K562 (cell line): ENCODE measurements around the gene IDH1. TPM values are rescaled to one million over a fixed set of nuclear protein-coding genes. Genes with fewer than 3 reads are reported as not detected.

Source experiments
- DMBX1 ChIP-seq: fragments of 250-450 bp; sonication (Bioruptor Pico); IDR thresholded peaks from 2 replicates; pipeline ENCODE4 v1.8.0; 2022; ENCODE audit warnings: inconsistent platforms, mild to moderate bottlenecking, moderate library complexity, borderline replicate concordance
- FOXP1 ChIP-seq: sonication (generic); formaldehyde crosslinking; IDR thresholded peaks from 2 replicates; pipeline ENCODE4 v1.8.0; 2022; ENCODE audit warnings: mild to moderate bottlenecking, missing genetic modification reagents
- HDAC2 ChIP-seq: fragments of 450-650 bp; IDR thresholded peaks from 2 replicates; pipeline ENCODE4 v1.6.1; 2016; ENCODE audit warnings: mild to moderate bottlenecking
- NCOR1 ChIP-seq: fragments of 450-650 bp; IDR thresholded peaks from 2 replicates; pipeline ENCODE4 v1.6.1; 2016; ENCODE audit warnings: mild to moderate bottlenecking, moderate library complexity
- NFYB ChIP-seq: IDR thresholded peaks from 2 replicates; pipeline ENCODE4 v1.6.1; 2011; ENCODE audit warnings: mild to moderate bottlenecking, moderate library complexity; ENCODE audit not compliant: insufficient read length; ENCODE audit errors: extremely low read depth
- POLR2AphosphoS5 ChIP-seq: IDR thresholded peaks from 2 replicates; pipeline ENCODE4 v1.6.1; 2011; ENCODE audit warnings: mild to moderate bottlenecking, low read depth, low read length, moderate library complexity; ENCODE audit not compliant: control insufficient read depth, insufficient read depth
- SMAD4 ChIP-seq: fragments of 250-450 bp; sonication (Bioruptor Pico); conservative IDR thresholded peaks from 2 replicates; pipeline ENCODE4 v1.8.0; 2021; ENCODE audit warnings: inconsistent platforms, mild to moderate bottlenecking, moderate library complexity
- TAF9B ChIP-seq: fragments of 450-650 bp; IDR thresholded peaks from 2 replicates; pipeline ENCODE4 v1.6.1; 2018; ENCODE audit warnings: mild to moderate bottlenecking; ENCODE audit not compliant: partially characterized antibody
- TEAD1 ChIP-seq, 2 experiments: fragments of 450-650 bp in 1 of 2; sonication (generic) in 1 of 2; formaldehyde crosslinking; IDR thresholded peaks; 2 replicates each; pipeline versions ENCODE4 v1.4.0 to v1.8.0; 2020 to 2022; ENCODE audit warnings: mild to moderate bottlenecking in 2 of 2, missing genetic modification reagents in 1 of 2
- USF1 ChIP-seq: sonication (generic); formaldehyde crosslinking; IDR thresholded peaks from 2 replicates; pipeline ENCODE4 v1.9.0; 2022; ENCODE audit warnings: mild to moderate bottlenecking, missing genetic modification reagents
- ZNF140 ChIP-seq: fragments of 250-450 bp; sonication (Bioruptor Pico); IDR thresholded peaks from 2 replicates; pipeline ENCODE4 v1.8.0; 2021; ENCODE audit warnings: moderate library complexity, mild to moderate bottlenecking, inconsistent platforms
- ZNF586 ChIP-seq: fragments of 450-650 bp; formaldehyde crosslinking; conservative IDR thresholded peaks from 2 replicates; pipeline ENCODE4 v1.4.0; 2020; ENCODE audit warnings: mild to moderate bottlenecking, moderate library complexity
- ZSCAN29 ChIP-seq: fragments of 450-650 bp; IDR thresholded peaks from 2 replicates; pipeline ENCODE4 v1.6.1; 2017
- polyA plus RNA-seq, 8 experiments: library from polyadenylated mRNA; depleted of rRNA in 4 of 8; stranded (reverse) in 5 of 8; unstranded in 3 of 8; fragments of >200 nt; fragmentation: Nextera tagmentation in 2 of 8; fragmentation: Illumina TruSeq in 1 of 8; extraction: Ambion mirVana in 2 of 8; extraction: Trizol in 1 of 8; gene quantifications; 2 replicates each; pipeline versions ENCODE4 v1.2.1 to v1.2.3, GENCODE V29; 2011 to 2014; ENCODE audit warnings: inconsistent platforms in 1 of 8, missing spikeins in 1 of 8
- total RNA-seq, 7 experiments: library from RNA; depleted of rRNA in 6 of 7; stranded (reverse); fragments of >200 nt in 6 of 7; fragmentation: Illumina TruSeq in 2 of 7; extraction: Trizol in 2 of 7; gene quantifications; 2 replicates each; pipeline versions ENCODE4 v1.2.1 to v1.2.3, GENCODE V29; 2011 to 2021; ENCODE audit warnings: low replicate concordance in 1 of 7

Gene IDH1
- total and polyA plus RNA-seq, 9 of the 15 experiments (the other 6 are each of a cell fraction or from before 2014, with no cell fraction given) = 61.9 to 194 (median 101) TPM

GRCh38 chr2:208254871-208255556 is at the start of gene IDH1 (continued):
- TF ChIP-seq HDAC2 = 0 out of 2 replicates have a peak, but pooled peaks have one; percentile 39
- no peak for TF ChIP-seq ZSCAN29
- peak; percentile 81 for TF ChIP-seq TAF9B
- TF ChIP-seq ZNF586 (CRISPR knock-in tag) = no peak
- TF ChIP-seq NFYB = no peak
- TF ChIP-seq DMBX1 = no peak
- TF ChIP-seq FOXP1 = no peak
- no peak for TF ChIP-seq TEAD1 (CRISPR knock-in tag; IDR thresholded peaks at IDR 0.05)
- peak; percentile 38 for TF ChIP-seq SMAD4 (CRISPR knock-in tag)
- 0 out of 2 replicates have a peak, but pooled peaks have one; percentile 7 for TF ChIP-seq NCOR1
- TF ChIP-seq ZNF140 (CRISPR knock-in tag) = no peak
- TF ChIP-seq POLR2AphosphoS5 = 0 out of 2 replicates have a peak, but pooled peaks have one; percentile 25
- no peak for TF ChIP-seq USF1 (CRISPR knock-in tag)
